KMS-11 (cell line): ENCODE data around the gene FNDC10.

Experiments used
- H2AFZ ChIP-seq: fragments of 200-600 bp; sonication (generic); 2 replicates; pipeline ENCODE4 v1.6.1; 2016; ENCODE audit warnings: antibody characterized with exemption, mixed run types, low read depth
- H3K27ac ChIP-seq: fragments of 200-600 bp; sonication (generic); 2 replicates; pipeline ENCODE4 v1.6.1; 2016; ENCODE audit warnings: mild to moderate bottlenecking, mixed run types
- H3K27me3 ChIP-seq: fragments of 200-600 bp; sonication (generic); 2 replicates; pipeline ENCODE4 v1.6.1; 2017; ENCODE audit warnings: mild to moderate bottlenecking, low read depth, mixed run types, moderate library complexity; ENCODE audit not compliant: insufficient read depth
- H3K36me3 ChIP-seq: fragments of 200-600 bp; sonication (generic); 2 replicates; pipeline ENCODE4 v1.6.1; 2017; ENCODE audit warnings: mild to moderate bottlenecking, mixed run types; ENCODE audit not compliant: insufficient read depth
- H3K4me1 ChIP-seq: fragments of 200-600 bp; sonication (generic); 2 replicates; pipeline ENCODE4 v1.6.1; 2016; ENCODE audit warnings: mild to moderate bottlenecking, low read depth, mixed run types; ENCODE audit not compliant: poor library complexity, severe bottlenecking
- H3K4me2 ChIP-seq: fragments of 200-600 bp; sonication (generic); 2 replicates; pipeline ENCODE4 v1.7.0; 2016; ENCODE audit warnings: mild to moderate bottlenecking, mixed run types
- H3K4me3 ChIP-seq: fragments of 200-600 bp; sonication (generic); IDR thresholded peaks from 2 replicates; pipeline ENCODE4 v1.6.1; 2017; ENCODE audit warnings: low read depth, low read length, mixed read lengths; ENCODE audit not compliant: insufficient read depth
- H3K79me2 ChIP-seq: fragments of 200-600 bp; sonication (generic); 2 replicates; pipeline ENCODE4 v1.6.1; 2016; ENCODE audit warnings: low read depth, mixed run types; ENCODE audit not compliant: insufficient read depth
- H3K9ac ChIP-seq: fragments of 200-600 bp; sonication (generic); 2 replicates; pipeline ENCODE4 v1.6.1; 2016; ENCODE audit warnings: mild to moderate bottlenecking, mixed run types
- H4K20me1 ChIP-seq: fragments of 200-600 bp; sonication (generic); 2 replicates; pipeline ENCODE4 v1.6.1; 2016; ENCODE audit warnings: mild to moderate bottlenecking, mixed run types; ENCODE audit not compliant: insufficient read depth
- CTCF ChIP-seq: fragments of 200-600 bp; sonication (generic); conservative IDR thresholded peaks from 2 replicates; pipeline ENCODE4 v1.6.1; 2017; ENCODE audit warnings: low read depth, mild to moderate bottlenecking, antibody characterized with exemption, low read length, moderate library complexity, mixed read lengths

Gene FNDC10

GRCh38 chr1:1618396-1619068 is 18.6 kb upstream of the FNDC10 start:
- Histone ChIP-seq H3K4me3 (no peak overlapping the region), H3K4me2 (no peak overlapping the region), H2AFZ (no peak overlapping the region), H3K79me2 (no peaks in the 10 kb centered on the region), H3K27me3 (no peaks in the 10 kb centered on the region), H3K27ac (no peak overlapping the region), H3K9ac (no peak overlapping the region), H4K20me1 (no peaks in the 10 kb centered on the region), H3K36me3 (no peaks in the 10 kb centered on the region), H3K4me1 (peaks cover 16% of the 10 kb centered on the region)
- TF ChIP-seq CTCF: no peak

- Histone ChIP-seq H3K27ac (no peak overlapping the region), H3K9ac (no peak overlapping the region), H3K4me3 (no peak overlapping the region), H4K20me1 (no peaks in the 10 kb centered on the region), H3K4me2 (no peak overlapping the region), H2AFZ (no peak overlapping the region), H3K27me3 (no peaks in the 10 kb centered on the region), H3K36me3 (no peaks in the 10 kb centered on the region), H3K79me2 (no peaks in the 10 kb centered on the region), H3K4me1 (peaks cover 16% of the 10 kb centered on the region)
- no peak for TF ChIP-seq CTCF
Measured at GRCh38 chr1:1617925-1618324, 18.0 kb upstream of the FNDC10 start.

GRCh38 chr1:1617516-1617915 is 17.6 kb upstream of the FNDC10 start:
- H4K20me1 ChIP-seq: no peaks in the 10 kb centered on the region
- no peak overlapping the region for H3K27ac ChIP-seq
- H2AFZ ChIP-seq: no peak overlapping the region
- no peak overlapping the region for H3K4me3 ChIP-seq
- no peak overlapping the region for H3K9ac ChIP-seq
- no peaks in the 10 kb centered on the region for H3K36me3 ChIP-seq
- no peak overlapping the region for H3K4me2 ChIP-seq
- H3K27me3 ChIP-seq: no peaks in the 10 kb centered on the region
- no peak for TF ChIP-seq CTCF
- no peaks in the 10 kb centered on the region for H3K79me2 ChIP-seq
- H3K4me1 ChIP-seq: peaks cover 16% of the 10 kb centered on the region

GRCh38 chr1:1616838-1617237 is 16.9 kb upstream of the FNDC10 start:
- no peak overlapping the region for H3K9ac ChIP-seq
- H3K27me3 ChIP-seq: no peaks in the 10 kb centered on the region
- no peak overlapping the region for H2AFZ ChIP-seq
- H3K36me3 ChIP-seq: no peaks in the 10 kb centered on the region
- peak overlapping the region; percentile 56 for H3K4me2 ChIP-seq
- no peak for TF ChIP-seq CTCF
- H3K4me3 ChIP-seq: no peak overlapping the region
- H3K4me1 ChIP-seq: peaks cover 16% of the 10 kb centered on the region
- no peaks in the 10 kb centered on the region for H4K20me1 ChIP-seq
- H3K27ac ChIP-seq: no peak overlapping the region
- H3K79me2 ChIP-seq: no peaks in the 10 kb centered on the region
